Colonic mucosa (tissue), 4 donors: ENCODE data around the gene JAK3. TPM values are rescaled to one million over a fixed set of nuclear protein-coding genes. Genes with fewer than 3 reads are reported as not detected.
A peak's percentile ranks its signal among the peaks of the same experiment; 100 is the strongest.

ENCODE experiments used
- DNase-seq: peaks from one replicate; pipeline ENCODE4 v3.0.0-alpha.2; 2020
- H3K27ac ChIP-seq: fragments of 200-600 bp; one replicate; pipeline ENCODE4 v1.8.0; 2021
- H3K27me3 ChIP-seq: fragments of 200-600 bp; one replicate; pipeline ENCODE4 v1.8.0; 2021
- H3K36me3 ChIP-seq: fragments of 200-600 bp; one replicate; pipeline ENCODE4 v1.8.0; 2021
- H3K4me1 ChIP-seq: fragments of 200-600 bp; one replicate; pipeline ENCODE4 v1.8.0; 2021; ENCODE audit warnings: mild to moderate bottlenecking
- H3K4me3 ChIP-seq: fragments of 200-600 bp; one replicate; pipeline ENCODE4 v1.8.0; 2021
- H3K9ac ChIP-seq, 2 donors: one replicate each; pipeline ENCODE4 v1.7.0; 2013; ENCODE audit warnings: control low read depth in 2 of 2, low read depth in 2 of 2, low read length in 2 of 2
- H3K9me3 ChIP-seq: fragments of 200-600 bp; one replicate; pipeline ENCODE4 v1.8.0; 2021
- intact Hi-C: fragments of 100-400 bp; cut with DNase I; formaldehyde crosslinking; loops from one replicate; pipeline ENCODE4 v1.14.1; 2022
- total RNA-seq, 2 donors: library from RNA; stranded (reverse); fragmentation: NEBNext Ultra II Directional in 1 of 2; extraction: Animal tissue kit (Norgen Biotek cat#: 25700) in 1 of 2; gene quantifications; one replicate each; pipeline ENCODE4 v1.2.1, GENCODE V29; 2021
- TF ChIP-seq, protein P1 (sequence below): fragments of 200-600 bp; IDR thresholded peaks from one replicate; pipeline ENCODE4 v1.8.0; 2022; ENCODE audit warnings: antibody characterized with exemption, mild to moderate bottlenecking
- donor health status: healthy.
- donor health status: DM: no; HTN: no; CAD: no.
- donor health status: DM: no; HTN: no; CAD: no.

The JAK3 gene
- total RNA-seq, 2 donors from 2014 or later = 3.1 to 4.0 TPM

DNA sequence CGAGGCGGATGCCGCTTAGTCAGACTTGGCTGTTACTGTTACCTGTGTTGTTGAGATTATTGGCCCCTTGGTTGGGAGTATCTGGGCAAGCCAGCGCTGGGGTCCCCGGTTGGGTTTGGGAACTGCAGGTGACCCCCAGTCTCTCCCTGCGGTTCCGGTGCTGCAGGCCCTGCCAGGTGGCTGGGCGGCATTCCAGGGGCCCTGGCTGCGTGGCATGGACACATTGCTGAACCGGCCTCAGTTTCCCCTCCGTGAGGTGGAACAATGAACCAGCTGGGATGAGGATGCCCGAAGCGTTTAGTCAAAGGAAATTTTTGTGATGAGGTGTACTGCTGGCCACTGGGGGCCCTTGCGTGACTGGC is 52.3 kb downstream of the JAK3 start:
- Histone ChIP-seq H3K4me1 (peaks cover 10% of the 10 kb centered on the region), H3K9ac (peak overlapping the region; percentile 96 to 99), H3K27ac (peak overlapping the region; percentile 95), H3K27me3 (peaks cover 3% of the 10 kb centered on the region), H3K9me3 (no peaks in the 10 kb centered on the region), H3K36me3 (no peaks in the 10 kb centered on the region), H3K4me3 (peak overlapping the region; percentile 61)
- intact Hi-C loops = no loop called here
- peak; percentile 40 for DNase-seq
- TF ChIP-seq, protein P1, sequence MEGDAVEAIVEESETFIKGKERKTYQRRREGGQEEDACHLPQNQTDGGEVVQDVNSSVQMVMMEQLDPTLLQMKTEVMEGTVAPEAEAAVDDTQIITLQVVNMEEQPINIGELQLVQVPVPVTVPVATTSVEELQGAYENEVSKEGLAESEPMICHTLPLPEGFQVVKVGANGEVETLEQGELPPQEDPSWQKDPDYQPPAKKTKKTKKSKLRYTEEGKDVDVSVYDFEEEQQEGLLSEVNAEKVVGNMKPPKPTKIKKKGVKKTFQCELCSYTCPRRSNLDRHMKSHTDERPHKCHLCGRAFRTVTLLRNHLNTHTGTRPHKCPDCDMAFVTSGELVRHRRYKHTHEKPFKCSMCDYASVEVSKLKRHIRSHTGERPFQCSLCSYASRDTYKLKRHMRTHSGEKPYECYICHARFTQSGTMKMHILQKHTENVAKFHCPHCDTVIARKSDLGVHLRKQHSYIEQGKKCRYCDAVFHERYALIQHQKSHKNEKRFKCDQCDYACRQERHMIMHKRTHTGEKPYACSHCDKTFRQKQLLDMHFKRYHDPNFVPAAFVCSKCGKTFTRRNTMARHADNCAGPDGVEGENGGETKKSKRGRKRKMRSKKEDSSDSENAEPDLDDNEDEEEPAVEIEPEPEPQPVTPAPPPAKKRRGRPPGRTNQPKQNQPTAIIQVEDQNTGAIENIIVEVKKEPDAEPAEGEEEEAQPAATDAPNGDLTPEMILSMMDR = no peak

DNA sequence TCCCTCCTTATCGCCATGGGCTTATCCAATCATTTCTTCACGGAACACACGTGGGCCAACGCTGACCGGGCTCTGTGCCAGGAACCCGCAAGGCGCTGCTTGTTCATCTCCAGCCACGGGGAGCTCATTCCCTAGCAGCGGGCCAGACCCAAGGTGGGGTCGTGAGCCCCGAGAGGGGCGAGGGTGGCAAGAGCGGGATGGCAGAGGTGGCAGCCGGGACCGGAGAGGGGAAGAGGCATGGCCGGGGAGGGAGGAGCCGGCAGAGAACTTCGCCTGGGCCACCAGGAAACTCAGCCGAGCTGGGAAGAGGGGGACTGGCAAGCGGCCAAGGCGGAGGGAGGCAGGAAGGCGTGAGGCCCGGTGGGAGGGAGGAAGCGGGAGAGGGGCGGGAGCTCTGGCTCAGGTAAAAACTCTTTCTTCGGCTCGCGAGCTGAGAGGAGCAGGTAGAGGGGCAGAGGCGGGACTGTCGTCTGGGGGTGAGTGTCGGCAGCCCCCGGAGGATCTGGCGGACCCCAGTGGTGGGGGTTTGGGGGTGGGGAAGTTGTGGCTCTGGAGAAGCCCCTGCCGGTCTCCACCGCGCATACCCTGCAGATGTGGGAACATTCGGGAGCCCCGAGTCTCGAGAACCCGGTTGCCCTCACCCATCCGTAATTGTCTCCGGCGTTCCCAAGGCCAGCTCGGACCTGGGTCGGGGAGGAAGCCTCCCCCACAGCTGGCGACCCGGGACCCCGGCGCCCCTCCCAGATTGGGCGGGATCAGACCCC is 52.9 kb downstream of the JAK3 start, which contains the start of gene B3GNT3:
B3GNT3 (plus strand) TSS at position 408 of the 764 bp plus-strand sequence. CDS start 12,670 bp downstream, outside the sequence.
- Histone ChIP-seq H3K27me3 (peaks cover 3% of the 10 kb centered on the region), H3K36me3 (no peaks in the 10 kb centered on the region), H3K4me3 (peak within 1 kb of the TSS; percentile 61), H3K27ac (peak within 1 kb of the TSS; percentile 95), H3K9me3 (no peaks in the 10 kb centered on the region), H3K4me1 (peaks cover 10% of the 10 kb centered on the region), H3K9ac (peak within 1 kb of the TSS; percentile 96 to 99)
- peak; percentile 97 for DNase-seq
- TF ChIP-seq, protein P1 = no peak
- intact Hi-C loops = no loop called here

DNA sequence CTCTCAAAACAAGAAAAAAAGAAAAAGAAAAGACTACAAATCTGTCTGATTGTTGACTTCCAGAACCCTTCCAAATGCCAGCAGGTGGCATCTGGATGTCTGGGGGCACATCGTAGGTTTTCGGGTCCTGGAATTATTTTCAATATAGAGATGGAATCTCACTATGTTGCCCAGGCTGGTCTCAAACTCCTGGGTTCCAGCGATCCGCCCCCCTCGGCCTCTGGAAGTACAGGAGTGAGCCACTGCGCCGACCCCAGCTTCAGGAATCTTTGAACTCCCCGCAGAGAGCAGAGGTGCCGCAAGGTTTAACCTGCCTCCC is 53.4 kb downstream of the JAK3 start:
- TF ChIP-seq, protein P1 = no peak
- intact Hi-C loops = no loop called here
- no peak for DNase-seq
- Histone ChIP-seq H3K36me3 (no peaks in the 10 kb centered on the region), H3K4me1 (peaks cover 10% of the 10 kb centered on the region), H3K27ac (peak overlapping the region; percentile 95), H3K27me3 (peaks cover 3% of the 10 kb centered on the region), H3K9ac (peak overlapping the region; percentile 96 to 99), H3K4me3 (no peak overlapping the region), H3K9me3 (no peaks in the 10 kb centered on the region)

DNA sequence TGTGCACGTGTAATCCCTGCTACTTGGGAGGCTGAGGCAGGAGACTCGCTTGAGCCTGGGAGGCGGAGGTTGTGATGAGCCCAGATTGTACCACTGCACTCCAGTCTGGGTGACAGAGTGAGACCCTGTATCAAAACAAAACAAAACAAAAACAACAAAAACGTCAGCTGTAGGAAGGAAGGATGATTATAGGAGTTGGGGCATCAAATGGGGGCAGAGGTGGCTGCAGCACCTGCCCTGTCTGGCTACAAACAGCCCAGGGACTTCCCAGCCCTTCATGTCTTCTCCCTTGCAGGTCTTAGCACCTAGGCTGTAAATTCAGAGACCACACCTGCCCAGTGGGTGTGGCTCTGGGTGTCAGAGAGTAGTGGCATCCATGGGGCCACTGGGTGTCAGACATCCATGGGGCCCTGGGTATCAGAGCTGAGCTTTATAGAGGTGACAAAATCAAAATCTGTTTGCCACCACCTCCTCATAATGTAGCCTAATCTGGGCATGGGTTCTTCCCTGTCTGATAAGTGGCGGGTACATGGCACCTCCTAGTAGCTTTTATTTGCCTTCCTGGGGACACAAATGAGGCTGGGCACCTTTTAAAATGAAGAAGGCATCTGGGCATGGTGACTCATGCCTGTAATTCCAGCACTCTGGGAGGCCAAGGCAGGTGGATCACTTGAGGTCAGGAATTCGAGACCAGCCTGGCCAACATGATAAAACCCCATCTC is 57.6 kb downstream of the JAK3 start:
- Histone ChIP-seq H3K27me3 (peaks cover 3% of the 10 kb centered on the region), H3K9ac (peak overlapping the region in 1 of 2 donors; percentile 3), H3K9me3 (no peaks in the 10 kb centered on the region), H3K4me1 (peaks cover 5% of the 10 kb centered on the region), H3K4me3 (no peak overlapping the region), H3K27ac (peak overlapping the region; percentile 63), H3K36me3 (no peaks in the 10 kb centered on the region)
- intact Hi-C loops = no loop called here
- DNase-seq = peak; percentile 85
- TF ChIP-seq, protein P1 = no peak

DNA sequence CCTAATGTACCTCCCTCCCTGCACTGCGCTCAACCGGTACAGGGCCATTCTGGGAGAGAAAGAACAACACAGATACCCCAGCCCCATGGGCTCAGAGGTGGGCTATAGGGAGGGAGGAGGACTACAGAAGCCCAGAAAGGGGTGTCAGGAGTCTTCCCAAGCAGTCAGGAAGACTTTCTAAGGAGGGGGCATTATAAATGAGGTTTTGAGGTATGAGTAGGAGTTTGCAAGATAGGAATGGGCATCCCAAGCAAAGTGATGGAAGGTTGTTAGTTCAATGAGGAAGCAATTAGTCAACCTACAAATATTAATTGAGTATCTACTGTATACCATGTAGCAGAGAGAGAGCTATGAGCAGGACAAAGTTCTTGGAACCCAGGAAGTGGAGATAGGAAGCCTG is 59.1 kb downstream of the JAK3 start:
- H3K4me3 ChIP-seq = no peak overlapping the region
- H3K4me1 ChIP-seq = peaks cover 5% of the 10 kb centered on the region
- H3K9ac ChIP-seq = no peak overlapping the region
- TF ChIP-seq, protein P1 = no peak
- no peaks in the 10 kb centered on the region for H3K9me3 ChIP-seq
- no peak for DNase-seq
- intact Hi-C loops = no loop called here
- no peak overlapping the region for H3K27ac ChIP-seq
- no peaks in the 10 kb centered on the region for H3K36me3 ChIP-seq
- H3K27me3 ChIP-seq = no peaks in the 10 kb centered on the region
